HG03135 (cell line): ENCODE data around the gene MICU2.

Experiments used
- ATAC-seq: cut with Tn5 transposase; IDR thresholded peaks from one replicate; pipeline ENCODE4 v1.9.1; 2021; ENCODE audit warnings: mild to moderate bottlenecking, moderate library complexity; ENCODE audit not compliant: unreplicated experiment

Gene MICU2

GRCh38 chr13:21603531-21604448 is at the start of gene MICU2:
Gene MICU2, minus strand, starts transcription at chr13:21604170. Its CDS starts 22 bp downstream, at chr13:21604148.
- peak; percentile 98 for ATAC-seq

GRCh38 chr13:21641629-21642028 is 37.7 kb upstream of the MICU2 start:
- no peak for ATAC-seq

- no peak for ATAC-seq
Measured at GRCh38 chr13:21639561-21639960, 35.6 kb upstream of the MICU2 start.

GRCh38 chr13:21638319-21639282 is 34.6 kb upstream of the MICU2 start:
- ATAC-seq, result no peak

- ATAC-seq, result no peak
Measured at GRCh38 chr13:21637296-21637695, 33.3 kb upstream of the MICU2 start.

- no peak for ATAC-seq
Measured at GRCh38 chr13:21636656-21637055, 32.7 kb upstream of the MICU2 start.

GRCh38 chr13:21632196-21632595 is 28.2 kb upstream of the MICU2 start:
- no peak for ATAC-seq

GRCh38 chr13:21625366-21625765 is 21.4 kb upstream of the MICU2 start:
- no peak for ATAC-seq

GRCh38 chr13:21620861-21621260 is 16.9 kb upstream of the MICU2 start:
- ATAC-seq, result no peak

GRCh38 chr13:21619633-21620220 is 15.8 kb upstream of the MICU2 start:
- ATAC-seq, result no peak

GRCh38 chr13:21616880-21617279 is 12.9 kb upstream of the MICU2 start:
- ATAC-seq, result no peak

GRCh38 chr13:21616205-21616866 is 12.4 kb upstream of the MICU2 start:
- no peak for ATAC-seq

- ATAC-seq, result no peak
Measured at GRCh38 chr13:21615427-21615826, 11.5 kb upstream of the MICU2 start.

GRCh38 chr13:21613791-21614190 is 9.8 kb upstream of the MICU2 start:
- ATAC-seq, result no peak

GRCh38 chr13:21611385-21611784 is 7.4 kb upstream of the MICU2 start:
- no peak for ATAC-seq

GRCh38 chr13:21610687-21611086 is 6.7 kb upstream of the MICU2 start:
- no peak for ATAC-seq

GRCh38 chr13:21608961-21609360 is 5.0 kb upstream of the MICU2 start:
- ATAC-seq, result no peak

GRCh38 chr13:21606796-21607195 is 2.8 kb upstream of the MICU2 start:
- no peak for ATAC-seq

GRCh38 chr13:21606251-21606650 is 2.3 kb upstream of the MICU2 start:
- no peak for ATAC-seq

- no peak for ATAC-seq
Measured at GRCh38 chr13:21596722-21597121, 7.2 kb downstream of the MICU2 start.

- no peak for ATAC-seq
Measured at GRCh38 chr13:21595546-21595822, 8.5 kb downstream of the MICU2 start.
